Choroid plexus epithelial cell (primary cell): ENCODE measurements around the gene UBE3B.

Experiments used
- DNase-seq: peaks from one replicate; pipeline ENCODE4 v3.0.0-alpha.2; 2010; ENCODE audit warnings: low read depth
- H3K4me3 ChIP-seq: 2 replicates; pipeline ENCODE4 v1.5.1; 2011; ENCODE audit warnings: low read depth, mild to moderate bottlenecking, control low read depth, low read length, moderate library complexity
- TF ChIP-seq, protein P1 (sequence below): conservative IDR thresholded peaks from 2 replicates; pipeline ENCODE4 v1.5.1; 2011; ENCODE audit warnings: low read depth, mild to moderate bottlenecking, control low read depth, inconsistent platforms, low read length, moderate library complexity

UBE3B gene

GRCh38 chr12:109555431-109556315 is 78.2 kb downstream of the UBE3B start:
- DNase-seq, result no peak
- no peak overlapping the region for H3K4me3 ChIP-seq
- TF ChIP-seq, protein P1, sequence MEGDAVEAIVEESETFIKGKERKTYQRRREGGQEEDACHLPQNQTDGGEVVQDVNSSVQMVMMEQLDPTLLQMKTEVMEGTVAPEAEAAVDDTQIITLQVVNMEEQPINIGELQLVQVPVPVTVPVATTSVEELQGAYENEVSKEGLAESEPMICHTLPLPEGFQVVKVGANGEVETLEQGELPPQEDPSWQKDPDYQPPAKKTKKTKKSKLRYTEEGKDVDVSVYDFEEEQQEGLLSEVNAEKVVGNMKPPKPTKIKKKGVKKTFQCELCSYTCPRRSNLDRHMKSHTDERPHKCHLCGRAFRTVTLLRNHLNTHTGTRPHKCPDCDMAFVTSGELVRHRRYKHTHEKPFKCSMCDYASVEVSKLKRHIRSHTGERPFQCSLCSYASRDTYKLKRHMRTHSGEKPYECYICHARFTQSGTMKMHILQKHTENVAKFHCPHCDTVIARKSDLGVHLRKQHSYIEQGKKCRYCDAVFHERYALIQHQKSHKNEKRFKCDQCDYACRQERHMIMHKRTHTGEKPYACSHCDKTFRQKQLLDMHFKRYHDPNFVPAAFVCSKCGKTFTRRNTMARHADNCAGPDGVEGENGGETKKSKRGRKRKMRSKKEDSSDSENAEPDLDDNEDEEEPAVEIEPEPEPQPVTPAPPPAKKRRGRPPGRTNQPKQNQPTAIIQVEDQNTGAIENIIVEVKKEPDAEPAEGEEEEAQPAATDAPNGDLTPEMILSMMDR, result no peak

GRCh38 chr12:109557200-109557599 is 79.8 kb downstream of the UBE3B start:
- no peak overlapping the region for H3K4me3 ChIP-seq
- DNase-seq, result no peak
- TF ChIP-seq, protein P1, result no peak

DNA sequence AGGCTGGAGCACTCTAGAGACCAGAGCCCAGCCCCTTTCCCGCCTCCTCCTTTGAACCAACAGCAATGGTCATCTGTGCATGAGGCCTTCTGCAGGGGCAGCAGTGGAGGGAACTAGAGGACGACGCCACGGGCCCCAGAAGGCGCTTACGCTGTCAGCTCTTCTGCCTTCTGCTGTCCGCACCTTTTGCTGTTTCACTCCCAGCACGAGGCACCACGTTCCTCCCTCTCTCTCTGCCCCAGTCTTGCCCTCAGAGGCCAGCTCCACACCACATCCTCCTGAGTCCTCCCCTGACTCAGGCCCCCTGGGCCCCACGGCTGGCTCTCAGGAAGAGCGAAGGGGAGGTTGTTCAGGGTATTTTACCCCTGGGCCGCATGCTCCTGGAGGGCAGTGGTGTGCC is 80.4 kb downstream of the UBE3B start:
- TF ChIP-seq, protein P1, result no peak
- no peak overlapping the region for H3K4me3 ChIP-seq
- DNase-seq, result peak; percentile 66

DNA sequence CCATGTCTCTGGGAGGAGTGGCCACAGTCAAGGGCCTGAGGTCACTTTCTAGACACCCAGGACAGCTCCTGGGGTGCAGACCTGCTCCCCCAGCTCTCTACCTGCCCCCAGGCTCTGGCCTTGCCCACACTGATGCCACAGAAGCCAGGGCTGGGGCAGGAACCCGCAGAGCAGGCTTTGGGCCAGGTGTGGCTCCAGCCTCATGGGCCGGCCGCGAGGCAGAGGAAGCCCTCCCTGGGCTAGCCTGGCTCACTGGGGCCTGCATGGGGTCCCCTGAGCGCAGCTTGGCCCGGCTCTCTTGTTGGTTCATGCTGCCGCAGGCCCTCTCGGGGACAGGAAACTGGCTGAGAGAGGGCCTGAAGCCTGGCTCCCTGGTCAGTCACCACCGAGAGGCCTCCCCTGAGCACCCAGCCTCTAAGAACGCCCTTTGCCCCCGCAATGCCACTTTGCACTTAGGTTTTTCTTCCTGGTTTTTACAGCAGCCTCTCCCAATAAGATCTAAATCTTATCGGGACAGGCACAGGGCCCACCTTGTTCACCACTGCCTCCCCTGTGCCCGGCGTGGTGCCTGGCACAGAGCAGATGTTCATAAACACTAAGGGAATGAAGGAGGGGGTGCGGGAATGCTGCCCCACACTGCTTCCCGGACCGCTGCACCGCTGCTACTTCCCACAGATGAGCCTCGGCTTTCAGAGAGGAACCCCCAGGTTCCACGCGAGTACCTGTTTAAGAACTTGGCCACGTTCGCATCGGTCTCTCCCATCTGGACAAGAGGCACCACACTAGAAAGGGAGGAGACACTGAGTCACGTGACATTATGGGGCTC is 81.2 kb downstream of the UBE3B start:
- TF ChIP-seq, protein P1, result no peak
- H3K4me3 ChIP-seq, result no peak overlapping the region

DNA sequence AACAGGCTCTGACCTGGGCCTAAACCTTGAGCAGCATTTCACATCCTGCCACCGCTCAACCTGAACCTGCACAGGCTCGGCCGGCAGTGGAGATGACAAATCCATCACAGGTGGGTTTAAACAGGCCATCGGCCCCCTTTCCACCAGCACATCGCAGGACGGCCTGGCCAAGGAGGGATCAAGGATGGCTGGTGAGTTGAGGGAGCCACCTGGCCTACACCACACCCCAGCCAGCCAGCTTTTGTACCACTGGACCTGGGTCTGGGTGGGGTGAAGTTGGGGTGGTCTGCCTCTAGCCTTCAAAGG is 81.7 kb downstream of the UBE3B start:
- no peak for DNase-seq

More for the DNA sequence above, 81.2 kb downstream of the UBE3B start:
- DNase-seq, result no peak

GRCh38 chr12:109559601-109560000 is 82.2 kb downstream of the UBE3B start:
- no peak for DNase-seq
- TF ChIP-seq, protein P1, result no peak
- H3K4me3 ChIP-seq, result no peak overlapping the region

More for the DNA sequence above, 81.7 kb downstream of the UBE3B start:
- no peak overlapping the region for H3K4me3 ChIP-seq
- TF ChIP-seq, protein P1, result no peak
